ENCODE results near the gene PCDHGA9.
A peak's percentile ranks its signal among the peaks of the same experiment; 100 is the strongest.
"Not testable (repeated sequence)": the region's sequence is repeated elsewhere in the genome, so short reads cannot be mapped to it uniquely, and the experiment has no call there.

The PCDHGA9 gene

DNA sequence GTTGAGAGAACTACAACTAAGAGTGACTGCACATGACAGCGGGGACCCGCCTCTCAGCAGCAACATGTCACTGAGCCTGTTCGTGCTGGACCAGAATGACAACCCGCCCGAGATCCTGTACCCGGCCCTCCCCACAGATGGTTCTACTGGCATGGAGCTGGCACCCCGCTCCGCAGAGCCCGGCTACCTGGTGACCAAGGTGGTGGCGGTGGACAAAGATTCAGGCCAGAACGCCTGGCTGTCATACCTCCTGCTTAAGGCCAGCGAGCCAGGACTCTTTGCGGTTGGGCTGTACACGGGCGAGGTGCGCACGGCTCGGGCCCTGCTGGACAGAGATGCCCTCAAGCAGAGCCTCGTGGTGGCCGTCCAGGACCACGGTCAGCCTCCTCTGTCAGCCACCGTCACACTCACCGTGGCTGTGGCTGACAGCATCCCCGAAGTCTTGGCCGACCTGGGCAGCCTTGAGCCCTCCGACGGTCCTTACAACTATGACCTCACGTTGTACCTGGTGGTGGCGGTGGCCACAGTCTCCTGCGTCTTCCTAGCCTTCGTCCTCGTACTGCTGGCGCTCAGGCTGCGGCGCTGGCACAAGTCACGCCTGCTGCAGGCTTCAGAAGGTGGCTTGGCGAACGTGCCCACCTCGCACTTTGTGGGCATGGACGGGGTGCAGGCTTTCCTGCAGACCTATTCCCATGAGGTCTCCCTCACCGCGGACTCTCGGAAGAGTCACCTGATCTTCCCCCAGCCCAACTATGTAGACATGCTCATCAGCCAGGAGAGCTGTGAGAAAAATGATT lies 17.9 kb upstream of the PCDHGA9 start:
- no peak for DNase-seq (ENCODE audit: low read depth)

- DNase-seq (ENCODE audit: low read depth): not testable (repeated sequence)
Measured at GRCh38 chr5:141387557-141388311, 14.8 kb upstream of the PCDHGA9 start, which contains the start of gene PCDHGB4. PCDHGB4 (plus strand) TSS chr5:141387698; CDS start chr5:141387885, 187 bp downstream.

GRCh38 chr5:141388661-141389060 lies 13.9 kb upstream of the PCDHGA9 start:
- DNase-seq (ENCODE audit: low read depth): no peak

GRCh38 chr5:141389153-141390042 lies 13.2 kb upstream of the PCDHGA9 start:
- DNase-seq (ENCODE audit: low read depth): no peak

GRCh38 chr5:141392429-141393198 lies 10.0 kb upstream of the PCDHGA9 start, which contains the start of gene PCDHGA8:
PCDHGA8 (plus strand) TSS chr5:141392633; CDS start chr5:141392814, 181 bp downstream.
- DNase-seq (ENCODE audit: low read depth): no peak

DNA sequence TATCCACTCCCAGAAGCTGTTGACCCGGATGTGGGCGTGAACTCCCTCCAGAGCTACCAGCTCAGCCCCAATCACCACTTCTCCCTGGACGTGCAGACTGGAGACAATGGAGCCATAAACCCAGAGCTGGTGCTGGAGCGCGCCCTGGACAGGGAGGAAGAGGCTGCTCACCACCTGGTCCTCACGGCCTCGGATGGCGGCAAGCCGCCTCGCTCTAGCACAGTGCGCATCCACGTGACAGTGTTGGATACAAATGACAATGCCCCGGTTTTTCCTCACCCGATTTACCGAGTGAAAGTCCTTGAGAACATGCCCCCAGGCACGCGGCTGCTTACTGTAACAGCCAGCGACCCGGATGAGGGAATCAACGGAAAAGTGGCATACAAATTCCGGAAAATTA lies 9.3 kb upstream of the PCDHGA9 start:
- DNase-seq (ENCODE audit: low read depth): no peak

- DNase-seq (ENCODE audit: low read depth): not testable (repeated sequence)
Measured at GRCh38 chr5:141394401-141395187, 8.0 kb upstream of the PCDHGA9 start.

- DNase-seq (ENCODE audit: low read depth): peak; percentile 44
Measured at GRCh38 chr5:141397756-141398551, 4.6 kb upstream of the PCDHGA9 start, which contains the start of gene PCDHGB5. PCDHGB5 (plus strand) TSS chr5:141397947; CDS start chr5:141398128, 181 bp downstream.

- DNase-seq (ENCODE audit: low read depth): no peak
Measured at GRCh38 chr5:141398608-141399007, 4.0 kb upstream of the PCDHGA9 start.

- no peak for DNase-seq (ENCODE audit: low read depth)
Measured at GRCh38 chr5:141399555-141400258, 2.9 kb upstream of the PCDHGA9 start.

DNA sequence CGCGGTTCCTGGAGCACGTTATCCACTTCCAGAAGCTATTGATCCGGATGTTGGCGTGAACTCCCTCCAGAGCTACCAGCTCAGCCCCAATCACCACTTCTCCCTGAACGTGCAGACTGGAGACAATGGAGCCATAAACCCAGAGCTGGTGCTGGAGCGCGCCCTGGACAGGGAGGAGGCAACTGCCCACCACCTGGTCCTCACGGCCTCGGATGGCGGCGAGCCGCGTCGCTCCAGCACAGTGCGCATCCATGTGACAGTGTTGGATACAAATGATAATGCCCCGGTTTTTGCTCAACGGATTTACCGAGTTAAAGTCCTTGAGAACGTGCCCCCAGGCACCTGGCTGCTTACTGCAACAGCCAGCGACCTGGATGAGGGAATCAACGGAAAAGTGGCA lies 809 bp downstream of the PCDHGA9 start:
- DNase-seq (ENCODE audit: low read depth): no peak

DNA sequence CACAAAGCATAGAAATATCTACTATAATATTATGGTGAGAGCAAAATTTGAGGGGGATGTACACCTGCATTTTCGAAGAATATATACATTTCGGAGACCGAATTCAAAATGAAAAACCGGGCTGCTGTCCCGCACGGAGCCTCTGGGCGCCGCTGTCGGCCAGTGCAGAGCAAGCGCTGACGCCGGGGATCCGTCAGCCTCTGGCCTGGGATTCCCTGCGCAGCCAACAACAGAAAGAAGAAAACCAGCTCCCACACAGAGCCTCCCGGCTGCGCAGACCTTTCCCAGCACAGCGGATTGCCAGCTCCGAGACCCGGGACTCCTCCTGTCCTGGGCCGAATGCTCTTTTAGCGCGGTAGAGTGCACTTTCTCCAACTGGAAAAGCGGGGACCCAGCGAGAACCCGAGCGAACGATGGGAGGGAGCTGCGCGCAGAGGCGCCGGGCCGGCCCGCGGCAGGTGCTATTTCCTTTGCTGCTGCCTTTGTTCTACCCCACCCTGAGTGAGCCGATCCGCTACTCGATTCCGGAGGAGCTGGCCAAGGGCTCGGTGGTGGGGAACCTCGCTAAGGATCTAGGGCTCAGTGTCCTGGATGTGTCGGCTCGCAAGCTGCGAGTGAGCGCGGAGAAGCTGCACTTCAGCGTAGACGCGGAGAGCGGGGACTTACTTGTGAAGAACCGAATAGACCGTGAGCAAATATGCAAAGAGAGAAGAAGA lies 5.4 kb downstream of the PCDHGA9 start, which contains the start of gene PCDHGB6:
TSS of gene PCDHGB6 (plus strand) at position 232 of the 716 bp plus-strand sequence. CDS start at position 414, 182 bp downstream.
- DNase-seq (ENCODE audit: low read depth): peak; percentile 34

DNA sequence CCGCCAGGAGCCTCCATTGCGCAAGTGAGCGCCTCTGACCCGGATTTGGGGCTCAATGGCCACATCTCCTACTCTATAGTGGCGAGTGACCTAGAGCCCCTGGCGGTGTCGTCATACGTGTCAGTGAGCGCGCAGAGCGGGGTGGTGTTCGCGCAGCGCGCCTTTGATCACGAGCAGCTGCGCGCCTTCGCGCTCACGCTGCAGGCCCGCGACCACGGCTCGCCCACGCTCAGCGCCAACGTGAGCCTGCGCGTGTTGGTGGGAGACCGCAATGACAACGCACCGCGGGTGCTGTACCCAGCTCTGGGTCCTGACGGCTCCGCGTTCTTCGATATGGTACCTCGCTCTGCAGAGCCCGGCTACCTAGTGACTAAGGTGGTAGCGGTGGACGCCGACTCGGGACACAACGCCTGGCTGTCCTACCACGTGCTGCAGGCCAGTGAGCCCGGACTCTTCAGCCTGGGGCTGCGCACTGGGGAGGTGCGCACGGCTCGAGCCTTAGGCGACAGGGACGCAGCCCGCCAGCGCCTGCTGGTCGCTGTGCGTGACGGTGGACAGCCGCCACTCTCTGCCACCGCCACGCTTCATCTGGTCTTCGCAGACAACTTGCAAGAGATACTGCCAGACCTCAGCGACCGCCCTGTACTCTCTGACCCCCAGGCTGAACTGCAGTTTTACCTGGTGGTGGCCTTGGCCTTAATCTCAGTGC lies 7.2 kb downstream of the PCDHGA9 start:
- no peak for DNase-seq (ENCODE audit: low read depth)

- no peak for DNase-seq (ENCODE audit: low read depth)
Measured at GRCh38 chr5:141411575-141411974, 9.0 kb downstream of the PCDHGA9 start.

GRCh38 chr5:141412854-141413539 lies 10.4 kb downstream of the PCDHGA9 start, which contains the start of gene PCDHGA10:
PCDHGA10 (plus strand) TSS chr5:141412987; CDS start chr5:141413176, 189 bp downstream.
- peak; percentile 72 for DNase-seq (ENCODE audit: low read depth)

DNA sequence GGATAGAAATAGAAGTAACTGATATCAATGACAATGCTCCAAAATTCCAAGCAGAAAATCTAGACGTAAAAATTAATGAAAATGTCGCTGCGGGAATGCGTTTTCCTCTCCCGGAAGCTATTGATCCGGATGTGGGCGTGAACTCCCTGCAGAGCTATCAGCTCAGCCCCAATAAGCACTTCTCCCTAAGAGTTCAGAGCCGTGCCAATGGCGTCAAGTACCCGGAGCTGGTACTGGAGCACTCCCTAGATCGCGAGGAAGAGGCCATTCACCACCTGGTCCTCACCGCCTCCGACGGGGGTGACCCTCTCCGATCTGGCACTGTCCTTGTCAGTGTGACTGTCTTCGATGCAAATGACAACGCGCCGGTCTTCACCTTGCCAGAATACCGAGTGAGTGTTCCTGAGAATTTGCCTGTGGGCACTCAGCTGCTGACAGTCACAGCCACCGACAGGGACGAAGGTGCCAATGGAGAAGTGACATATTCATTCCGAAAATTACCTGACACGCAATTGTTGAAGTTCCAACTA lies 11.0 kb downstream of the PCDHGA9 start:
- DNase-seq (ENCODE audit: low read depth): no peak
